AG09309 (cell line): ENCODE data around the gene TRAIP.

Source experiments
- DNase-seq: peaks from one replicate; pipeline ENCODE4 v3.0.0-alpha.2; 2010; ENCODE audit warnings: low read depth
- H3K4me3 ChIP-seq: 2 replicates; pipeline ENCODE4 v1.5.1; 2011; ENCODE audit warnings: mild to moderate bottlenecking, low read depth, low read length, moderate library complexity; ENCODE audit not compliant: control insufficient read depth
- TF ChIP-seq, protein P1 (sequence below): IDR thresholded peaks from 2 replicates; pipeline ENCODE4 v1.5.1; 2011; ENCODE audit warnings: mild to moderate bottlenecking, low read depth, low read length, inconsistent platforms; ENCODE audit not compliant: insufficient read depth, control insufficient read depth; ENCODE audit errors: missing control alignments

The TRAIP gene

GRCh38 chr3:49876567-49876966, 20.2 kb upstream of the TRAIP start:
- TF ChIP-seq, protein P1, sequence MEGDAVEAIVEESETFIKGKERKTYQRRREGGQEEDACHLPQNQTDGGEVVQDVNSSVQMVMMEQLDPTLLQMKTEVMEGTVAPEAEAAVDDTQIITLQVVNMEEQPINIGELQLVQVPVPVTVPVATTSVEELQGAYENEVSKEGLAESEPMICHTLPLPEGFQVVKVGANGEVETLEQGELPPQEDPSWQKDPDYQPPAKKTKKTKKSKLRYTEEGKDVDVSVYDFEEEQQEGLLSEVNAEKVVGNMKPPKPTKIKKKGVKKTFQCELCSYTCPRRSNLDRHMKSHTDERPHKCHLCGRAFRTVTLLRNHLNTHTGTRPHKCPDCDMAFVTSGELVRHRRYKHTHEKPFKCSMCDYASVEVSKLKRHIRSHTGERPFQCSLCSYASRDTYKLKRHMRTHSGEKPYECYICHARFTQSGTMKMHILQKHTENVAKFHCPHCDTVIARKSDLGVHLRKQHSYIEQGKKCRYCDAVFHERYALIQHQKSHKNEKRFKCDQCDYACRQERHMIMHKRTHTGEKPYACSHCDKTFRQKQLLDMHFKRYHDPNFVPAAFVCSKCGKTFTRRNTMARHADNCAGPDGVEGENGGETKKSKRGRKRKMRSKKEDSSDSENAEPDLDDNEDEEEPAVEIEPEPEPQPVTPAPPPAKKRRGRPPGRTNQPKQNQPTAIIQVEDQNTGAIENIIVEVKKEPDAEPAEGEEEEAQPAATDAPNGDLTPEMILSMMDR, result no peak
- DNase-seq, result no peak

GRCh38 chr3:49873623-49874022, 17.3 kb upstream of the TRAIP start:
- no peak overlapping the region for H3K4me3 ChIP-seq
- no peak for DNase-seq
- TF ChIP-seq, protein P1, result no peak

More at GRCh38 chr3:49876567-49876966, 20.2 kb upstream of the TRAIP start:
- no peak overlapping the region for H3K4me3 ChIP-seq

DNA sequence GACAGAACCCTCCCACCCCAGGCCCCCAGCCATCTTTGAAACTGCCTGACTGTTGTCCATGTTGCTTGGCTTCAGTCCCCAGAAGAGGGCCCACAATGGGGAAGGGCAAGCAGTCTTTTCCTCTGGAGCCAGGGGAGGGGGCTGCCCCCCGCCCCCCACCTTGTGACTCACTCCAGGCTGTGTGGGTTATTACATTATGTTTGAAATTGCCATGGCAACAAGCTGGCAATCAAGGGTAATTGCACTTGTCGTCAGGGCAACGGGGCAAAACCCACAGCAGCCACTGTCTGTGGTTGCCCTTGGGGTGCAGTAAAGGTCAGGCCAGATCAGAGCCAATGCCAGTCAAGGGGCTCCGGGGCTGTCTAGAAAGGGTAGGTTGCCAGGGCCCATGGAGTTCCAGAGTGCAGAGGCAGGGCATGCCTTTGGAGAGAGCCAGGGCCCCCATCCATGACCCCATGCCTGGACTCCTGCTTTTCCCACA, 16.5 kb upstream of the TRAIP start:
- no peak for DNase-seq
- no peak overlapping the region for H3K4me3 ChIP-seq
- TF ChIP-seq, protein P1, result no peak

DNA sequence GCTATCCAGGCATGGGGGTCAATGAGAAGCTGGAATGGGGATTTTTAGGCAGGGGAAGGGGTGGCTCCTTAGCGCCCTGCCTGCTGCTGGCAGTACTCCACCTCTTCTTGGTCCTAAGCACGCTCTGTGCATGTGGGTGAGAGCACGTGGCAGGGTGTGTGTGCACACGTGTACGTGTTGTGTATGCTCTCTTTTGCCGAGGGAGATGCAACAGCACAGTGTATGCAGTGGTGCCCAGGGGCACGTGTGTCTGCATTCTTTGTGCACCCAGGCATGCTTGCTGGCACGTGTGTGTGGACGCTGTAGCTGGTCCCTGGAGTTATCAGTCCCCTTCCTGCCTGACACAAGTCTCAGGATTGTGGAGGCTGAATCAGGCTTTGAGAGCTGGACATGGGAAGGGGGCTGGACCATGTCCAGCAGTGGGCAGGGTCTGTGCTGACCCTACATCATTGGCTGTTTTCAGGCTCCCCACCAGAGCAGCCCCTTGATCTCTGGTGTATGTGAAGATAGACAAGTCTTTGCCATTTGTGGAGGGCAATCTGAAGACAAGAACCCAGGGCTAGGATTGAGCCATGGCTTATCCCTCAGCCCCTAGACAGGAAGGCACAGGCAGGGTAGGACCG, 15.3 kb upstream of the TRAIP start:
- H3K4me3 ChIP-seq, result no peak overlapping the region
- TF ChIP-seq, protein P1, result no peak
- DNase-seq, result no peak

DNA sequence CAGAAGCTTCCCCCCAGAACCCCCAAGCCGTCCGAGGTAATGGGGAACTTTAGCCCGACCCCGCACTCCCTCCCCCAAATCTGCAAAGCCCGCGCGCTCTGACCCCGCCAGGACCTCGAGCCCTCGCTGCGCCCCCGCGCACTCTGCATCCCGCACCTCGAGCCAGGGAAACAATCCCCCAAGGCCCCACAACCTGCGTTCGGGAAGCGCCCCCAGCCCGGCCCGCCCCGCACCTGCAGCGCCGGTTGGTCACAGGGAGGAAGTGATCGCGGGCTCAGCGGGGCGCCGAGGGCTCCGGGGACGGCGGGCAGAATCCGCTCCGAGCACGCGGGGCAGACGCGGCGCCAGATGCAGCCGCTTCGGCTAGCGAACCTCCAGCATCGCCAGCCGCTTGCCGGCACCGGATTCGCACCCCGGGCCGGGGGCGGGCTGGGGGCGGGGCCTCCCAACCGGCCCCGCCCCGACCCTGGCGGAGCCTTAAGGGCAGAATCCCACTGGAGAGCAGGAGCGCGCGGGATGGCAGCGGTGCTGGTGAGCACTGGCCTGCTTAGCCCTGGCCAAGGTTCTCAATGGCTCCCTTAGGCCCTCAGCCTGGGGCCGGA, 13.3 kb upstream of the TRAIP start, which contains the start of gene CAMKV:
CAMKV (minus strand) TSS at position 382 of the 602 bp plus-strand sequence. CDS start 7,518 bp downstream, outside the sequence.
- TF ChIP-seq, protein P1, result no peak
- no peak for DNase-seq
- no peak within 1 kb of the TSS; the same call in 1 of the 2 replicates for H3K4me3 ChIP-seq

DNA sequence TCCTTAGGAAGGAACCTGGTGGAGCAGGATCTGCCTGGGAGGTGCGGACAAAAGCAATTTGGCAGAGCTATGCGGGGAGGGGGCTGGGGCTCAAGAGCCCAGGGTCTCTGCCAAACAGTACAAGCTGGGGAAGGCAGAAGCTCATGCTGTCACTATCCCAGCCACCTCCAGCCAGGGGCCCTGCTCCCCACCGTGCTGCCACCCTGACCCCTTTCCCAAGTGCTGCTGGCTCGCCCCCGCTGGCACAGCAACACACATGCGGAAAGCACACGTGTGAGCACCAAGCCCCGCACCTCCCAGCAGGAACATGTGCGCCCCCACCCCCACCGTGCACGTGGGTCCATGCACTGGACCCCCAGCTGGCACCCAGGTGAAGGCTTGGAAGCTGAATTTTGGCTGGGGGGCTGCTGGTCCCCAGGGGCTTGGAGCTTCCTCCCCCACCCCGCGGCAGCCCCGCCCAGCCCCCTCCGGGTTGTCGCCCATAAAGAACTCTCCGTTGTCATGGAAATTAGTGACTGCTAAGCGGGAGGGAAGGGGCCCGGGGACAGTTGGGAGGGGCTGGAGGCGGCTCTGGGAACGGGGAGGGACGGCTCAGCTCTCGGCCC, 12.6 kb upstream of the TRAIP start:
- TF ChIP-seq, protein P1, result no peak
- no peak for DNase-seq
- H3K4me3 ChIP-seq, result no peak overlapping the region
